Loucy (cell line): ENCODE data around the gene HAUS3.

Experiments
- EZH2phosphoT487 ChIP-seq: fragments of 200-600 bp; IDR thresholded peaks from 2 replicates; pipeline ENCODE4 v1.6.1; 2018; ENCODE audit warnings: antibody characterized with exemption, mild to moderate bottlenecking, moderate library complexity, borderline replicate concordance
- TF ChIP-seq, protein P1 (sequence below): fragments of 200-600 bp; sonication (generic); conservative IDR thresholded peaks from 2 replicates; pipeline ENCODE4 v1.5.1; 2014; ENCODE audit warnings: mild to moderate bottlenecking, antibody characterized with exemption, low read length

DNA sequence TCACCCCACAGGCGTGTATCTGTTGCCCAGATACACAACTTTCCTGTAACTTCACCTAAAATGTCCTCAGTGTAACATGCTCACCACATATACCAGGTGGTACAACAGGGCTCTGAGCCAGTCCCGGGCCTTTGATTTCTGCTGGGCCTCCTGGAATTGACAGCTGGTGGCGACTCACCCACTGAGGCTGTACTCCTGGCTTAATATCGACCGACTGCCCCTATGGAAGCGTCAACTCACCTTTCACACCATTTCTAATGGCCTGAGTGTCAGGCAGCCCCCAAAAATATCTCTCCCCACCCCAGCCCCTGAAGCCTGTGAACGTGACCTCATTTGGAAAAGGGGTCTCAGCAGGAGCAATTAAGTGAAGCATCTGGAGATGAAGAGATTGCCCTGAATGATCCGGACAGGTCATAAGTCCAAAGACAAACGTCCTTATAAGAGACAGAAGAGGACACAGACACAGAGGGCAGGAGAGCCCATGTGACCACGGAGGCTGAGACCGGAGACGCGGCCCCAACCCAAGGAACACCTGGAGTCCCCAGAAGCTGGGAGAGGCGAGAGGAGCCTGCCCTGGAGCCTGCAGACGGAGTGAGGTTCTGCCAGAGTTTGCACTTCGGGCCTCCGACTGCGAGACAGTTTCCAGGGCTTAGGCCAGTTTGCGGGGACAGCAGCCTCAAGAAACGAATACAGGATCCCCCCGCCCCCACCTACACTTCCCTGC lies 32.6 kb upstream of the HAUS3 start:
- TF ChIP-seq, protein P1, sequence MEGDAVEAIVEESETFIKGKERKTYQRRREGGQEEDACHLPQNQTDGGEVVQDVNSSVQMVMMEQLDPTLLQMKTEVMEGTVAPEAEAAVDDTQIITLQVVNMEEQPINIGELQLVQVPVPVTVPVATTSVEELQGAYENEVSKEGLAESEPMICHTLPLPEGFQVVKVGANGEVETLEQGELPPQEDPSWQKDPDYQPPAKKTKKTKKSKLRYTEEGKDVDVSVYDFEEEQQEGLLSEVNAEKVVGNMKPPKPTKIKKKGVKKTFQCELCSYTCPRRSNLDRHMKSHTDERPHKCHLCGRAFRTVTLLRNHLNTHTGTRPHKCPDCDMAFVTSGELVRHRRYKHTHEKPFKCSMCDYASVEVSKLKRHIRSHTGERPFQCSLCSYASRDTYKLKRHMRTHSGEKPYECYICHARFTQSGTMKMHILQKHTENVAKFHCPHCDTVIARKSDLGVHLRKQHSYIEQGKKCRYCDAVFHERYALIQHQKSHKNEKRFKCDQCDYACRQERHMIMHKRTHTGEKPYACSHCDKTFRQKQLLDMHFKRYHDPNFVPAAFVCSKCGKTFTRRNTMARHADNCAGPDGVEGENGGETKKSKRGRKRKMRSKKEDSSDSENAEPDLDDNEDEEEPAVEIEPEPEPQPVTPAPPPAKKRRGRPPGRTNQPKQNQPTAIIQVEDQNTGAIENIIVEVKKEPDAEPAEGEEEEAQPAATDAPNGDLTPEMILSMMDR = no peak
- TF ChIP-seq EZH2phosphoT487 = no peak
